SK-N-SH (cell line): ENCODE results near the gene ARHGAP27.

Experiments
- FOXJ3 ChIP-seq: sonication (generic); formaldehyde crosslinking; IDR thresholded peaks from 2 replicates; pipeline ENCODE4 v1.5.1; 2020; ENCODE audit warnings: mild to moderate bottlenecking, missing genetic modification reagents
- FOXM1 ChIP-seq: IDR thresholded peaks from 2 replicates; pipeline ENCODE4 v1.4.0; 2012; ENCODE audit warnings: low read depth, mild to moderate bottlenecking
- GABPA ChIP-seq: IDR thresholded peaks from 2 replicates; pipeline ENCODE4 v1.4.0; 2012; ENCODE audit warnings: low read depth, mild to moderate bottlenecking
- IRF3 ChIP-seq: fragments of 150-350 bp; IDR thresholded peaks from 2 replicates; pipeline ENCODE4 v1.6.1; 2016; ENCODE audit warnings: mild to moderate bottlenecking, low read depth, low read length
- TF ChIP-seq, protein P1 (sequence below): fragments of 200-600 bp; sonication (generic); IDR thresholded peaks from 2 replicates; pipeline ENCODE4 v1.6.1; 2017; ENCODE audit warnings: antibody characterized with exemption, mild to moderate bottlenecking, moderate library complexity
- TF ChIP-seq, protein P2 (sequence below): IDR thresholded peaks from 2 replicates; pipeline ENCODE4 v1.4.0; 2012; ENCODE audit warnings: low read depth, borderline replicate concordance

- TF ChIP-seq, protein P1, sequence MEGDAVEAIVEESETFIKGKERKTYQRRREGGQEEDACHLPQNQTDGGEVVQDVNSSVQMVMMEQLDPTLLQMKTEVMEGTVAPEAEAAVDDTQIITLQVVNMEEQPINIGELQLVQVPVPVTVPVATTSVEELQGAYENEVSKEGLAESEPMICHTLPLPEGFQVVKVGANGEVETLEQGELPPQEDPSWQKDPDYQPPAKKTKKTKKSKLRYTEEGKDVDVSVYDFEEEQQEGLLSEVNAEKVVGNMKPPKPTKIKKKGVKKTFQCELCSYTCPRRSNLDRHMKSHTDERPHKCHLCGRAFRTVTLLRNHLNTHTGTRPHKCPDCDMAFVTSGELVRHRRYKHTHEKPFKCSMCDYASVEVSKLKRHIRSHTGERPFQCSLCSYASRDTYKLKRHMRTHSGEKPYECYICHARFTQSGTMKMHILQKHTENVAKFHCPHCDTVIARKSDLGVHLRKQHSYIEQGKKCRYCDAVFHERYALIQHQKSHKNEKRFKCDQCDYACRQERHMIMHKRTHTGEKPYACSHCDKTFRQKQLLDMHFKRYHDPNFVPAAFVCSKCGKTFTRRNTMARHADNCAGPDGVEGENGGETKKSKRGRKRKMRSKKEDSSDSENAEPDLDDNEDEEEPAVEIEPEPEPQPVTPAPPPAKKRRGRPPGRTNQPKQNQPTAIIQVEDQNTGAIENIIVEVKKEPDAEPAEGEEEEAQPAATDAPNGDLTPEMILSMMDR = no peak
- no peak for TF ChIP-seq FOXM1
- TF ChIP-seq, protein P2, sequence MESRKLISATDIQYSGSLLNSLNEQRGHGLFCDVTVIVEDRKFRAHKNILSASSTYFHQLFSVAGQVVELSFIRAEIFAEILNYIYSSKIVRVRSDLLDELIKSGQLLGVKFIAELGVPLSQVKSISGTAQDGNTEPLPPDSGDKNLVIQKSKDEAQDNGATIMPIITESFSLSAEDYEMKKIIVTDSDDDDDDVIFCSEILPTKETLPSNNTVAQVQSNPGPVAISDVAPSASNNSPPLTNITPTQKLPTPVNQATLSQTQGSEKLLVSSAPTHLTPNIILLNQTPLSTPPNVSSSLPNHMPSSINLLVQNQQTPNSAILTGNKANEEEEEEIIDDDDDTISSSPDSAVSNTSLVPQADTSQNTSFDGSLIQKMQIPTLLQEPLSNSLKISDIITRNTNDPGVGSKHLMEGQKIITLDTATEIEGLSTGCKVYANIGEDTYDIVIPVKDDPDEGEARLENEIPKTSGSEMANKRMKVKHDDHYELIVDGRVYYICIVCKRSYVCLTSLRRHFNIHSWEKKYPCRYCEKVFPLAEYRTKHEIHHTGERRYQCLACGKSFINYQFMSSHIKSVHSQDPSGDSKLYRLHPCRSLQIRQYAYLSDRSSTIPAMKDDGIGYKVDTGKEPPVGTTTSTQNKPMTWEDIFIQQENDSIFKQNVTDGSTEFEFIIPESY = no peak
- TF ChIP-seq GABPA = no peak
- no peak for TF ChIP-seq FOXJ3 (CRISPR knock-in tag)
- TF ChIP-seq IRF3 = no peak
Observed at GRCh38 chr17:45377401-45377800, 55.3 kb downstream of the ARHGAP27 start.
